T-helper 1 cell treated with Interleukin-12 subunit alpha and Interleukin-12 subunit beta and Interleukin-4 antibody, amounts not matched to agents 30 ng/mL and 1 ng/mL, for 36 hours (primary cell): Measurements from ENCODE around the gene RBPMS2. TPM values are rescaled to one million over a fixed set of nuclear protein-coding genes. Genes with fewer than 3 reads are reported as not detected.
"Not testable (repeated sequence)": the region's sequence is repeated elsewhere in the genome, so short reads cannot be mapped to it uniquely, and the experiment has no call there.

Experiments used
- intact Hi-C: fragments of 100-400 bp; cut with micrococcal nuclease; formaldehyde crosslinking; loops from one replicate; pipeline ENCODE4 v1.15.1; 2024
- total RNA-seq: library from RNA; stranded (reverse); gene quantifications from 2 replicates; pipeline ENCODE4 v1.2.3, GENCODE V29; 2022

The RBPMS2 gene
- total RNA-seq, 1 donor from 2014 or later: not detected

- intact Hi-C loops: no loop called here
These were observed 20.5 kb downstream of the RBPMS2 start for GRCh38 chr15:64754663-64755426.

GRCh38 chr15:64753480-64754185 lies 21.8 kb downstream of the RBPMS2 start:
- intact Hi-C loops: no loop called here

- intact Hi-C loops: no loop called here
These were observed 23.9 kb downstream of the RBPMS2 start for GRCh38 chr15:64751464-64751863.

GRCh38 chr15:64749999-64750657 lies 25.3 kb downstream of the RBPMS2 start:
- intact Hi-C loops: no loop called here

GRCh38 chr15:64749167-64749566 lies 26.2 kb downstream of the RBPMS2 start:
- intact Hi-C loops: no loop called here

GRCh38 chr15:64748251-64748650 lies 27.1 kb downstream of the RBPMS2 start:
- intact Hi-C loops: no loop called here

- intact Hi-C loops: no loop called here
These were observed 27.8 kb downstream of the RBPMS2 start for GRCh38 chr15:64747578-64747977.

GRCh38 chr15:64746921-64747320 lies 28.5 kb downstream of the RBPMS2 start:
- intact Hi-C loops: no loop called here

- intact Hi-C loops: no loop called here
These were observed 29.0 kb downstream of the RBPMS2 start for GRCh38 chr15:64746356-64746755.

GRCh38 chr15:64743691-64744090 lies 31.7 kb downstream of the RBPMS2 start:
- intact Hi-C loops: no loop called here

- intact Hi-C loops: no loop called here
These were observed 32.5 kb downstream of the RBPMS2 start for GRCh38 chr15:64742921-64743320.

GRCh38 chr15:64742385-64742784 lies 33.0 kb downstream of the RBPMS2 start:
- intact Hi-C loops: no loop called here

GRCh38 chr15:64741708-64742107 lies 33.7 kb downstream of the RBPMS2 start:
- intact Hi-C loops: not testable (repeated sequence)

GRCh38 chr15:64740311-64741170 lies 34.8 kb downstream of the RBPMS2 start:
- intact Hi-C loops: no loop called here

GRCh38 chr15:64739577-64740143 lies 35.7 kb downstream of the RBPMS2 start:
- intact Hi-C loops: no loop called here

- intact Hi-C loops: no loop called here
These were observed 36.2 kb downstream of the RBPMS2 start for GRCh38 chr15:64739156-64739555.

GRCh38 chr15:64738226-64739095 lies 36.9 kb downstream of the RBPMS2 start:
- intact Hi-C loops: no loop called here

- intact Hi-C loops: loop anchor here (5.0 kb wide), 1 partner anchor 565 kb away; the partner anchor contains the start of gene RNU5A-1
These were observed 43.1 kb downstream of the RBPMS2 start for GRCh38 chr15:64732156-64732860.

- intact Hi-C loops: loop anchor here (1.0 to 5.0 kb wide), 8 partner anchors 79 to 654 kb away; partner anchors contain the start of gene RNU5A-1
These were observed 43.6 kb downstream of the RBPMS2 start for GRCh38 chr15:64731805-64732151.
